ENCODE results near the gene ARHGEF28.

ARHGEF28 gene

GRCh38 chr5:73808911-73809310 is 182.9 kb downstream of the ARHGEF28 start:
- TF ChIP-seq SIN3A (IDR thresholded peaks at IDR 0.05; ENCODE audit: borderline replicate concordance, insufficient read depth, low read length) = no peak
- TF ChIP-seq TAF1 (IDR thresholded peaks at IDR 0.05; ENCODE audit: borderline replicate concordance, insufficient read depth, low read length) = no peak
- TF ChIP-seq FOXP2 (optimal IDR thresholded peaks at IDR 0.05; ENCODE audit: borderline replicate concordance, extremely low read depth, extremely low read length, insufficient read depth) = no peak
- TF ChIP-seq REST (IDR thresholded peaks at IDR 0.05; ENCODE audit: insufficient read depth in 1 of 2, low read depth in 2 of 2, low read length in 2 of 2) = no peak
- TF ChIP-seq POLR2AphosphoS5 (IDR thresholded peaks at IDR 0.05; ENCODE audit: low read depth, low read length) = no peak

- TF ChIP-seq REST (IDR thresholded peaks at IDR 0.05; ENCODE audit: insufficient read depth in 1 of 2, low read depth in 2 of 2, low read length in 2 of 2) = no peak
- TF ChIP-seq FOXP2 (optimal IDR thresholded peaks at IDR 0.05; ENCODE audit: borderline replicate concordance, extremely low read depth, extremely low read length, insufficient read depth) = no peak
- TF ChIP-seq POLR2AphosphoS5 (IDR thresholded peaks at IDR 0.05; ENCODE audit: low read depth, low read length) = no peak
- TF ChIP-seq TAF1 (IDR thresholded peaks at IDR 0.05; ENCODE audit: borderline replicate concordance, insufficient read depth, low read length) = no peak
- TF ChIP-seq SIN3A (IDR thresholded peaks at IDR 0.05; ENCODE audit: borderline replicate concordance, insufficient read depth, low read length) = no peak
Measured at GRCh38 chr5:73810429-73810828, 184.4 kb downstream of the ARHGEF28 start.

- TF ChIP-seq POLR2AphosphoS5 (IDR thresholded peaks at IDR 0.05; ENCODE audit: low read depth, low read length) = no peak
- no peak for TF ChIP-seq SIN3A (IDR thresholded peaks at IDR 0.05; ENCODE audit: borderline replicate concordance, insufficient read depth, low read length)
- no peak for TF ChIP-seq TAF1 (IDR thresholded peaks at IDR 0.05; ENCODE audit: borderline replicate concordance, insufficient read depth, low read length)
- TF ChIP-seq FOXP2 (optimal IDR thresholded peaks at IDR 0.05; ENCODE audit: borderline replicate concordance, extremely low read depth, extremely low read length, insufficient read depth) = no peak
- no peak for TF ChIP-seq REST (IDR thresholded peaks at IDR 0.05; ENCODE audit: insufficient read depth in 1 of 2, low read depth in 2 of 2, low read length in 2 of 2)
Measured at GRCh38 chr5:73812457-73812856, 186.5 kb downstream of the ARHGEF28 start.

- TF ChIP-seq REST (IDR thresholded peaks at IDR 0.05; ENCODE audit: insufficient read depth in 1 of 2, low read depth in 2 of 2, low read length in 2 of 2) (no peak), POLR2AphosphoS5 (IDR thresholded peaks at IDR 0.05; ENCODE audit: low read depth, low read length) (no peak), SIN3A (IDR thresholded peaks at IDR 0.05; ENCODE audit: borderline replicate concordance, insufficient read depth, low read length) (no peak), FOXP2 (optimal IDR thresholded peaks at IDR 0.05; ENCODE audit: borderline replicate concordance, extremely low read depth, extremely low read length, insufficient read depth) (no peak), TAF1 (IDR thresholded peaks at IDR 0.05; ENCODE audit: borderline replicate concordance, insufficient read depth, low read length) (no peak)
Measured at GRCh38 chr5:73812962-73813588, 187.1 kb downstream of the ARHGEF28 start.
